Smooth muscle cell (in vitro differentiated cells): Measurements from ENCODE around the gene OGDH. TPM values are rescaled to one million over a fixed set of nuclear protein-coding genes. Genes with fewer than 3 reads are reported as not detected.

ENCODE experiments used
- DNase-seq: peaks from one replicate; lab custom pipeline; 2025; ENCODE audit not compliant: unreplicated experiment; lab: John Stamatoyannopoulos, UW
- H2AFZ ChIP-seq: fragments of 200-600 bp; sonication (generic); 2 replicates; pipeline ENCODE4 v1.6.0; 2016; ENCODE audit warnings: antibody characterized with exemption, low read depth, mild to moderate bottlenecking
- H3F3A ChIP-seq: fragments of 200-600 bp; sonication (generic); 2 replicates; pipeline ENCODE4 v1.6.0; 2017; ENCODE audit warnings: antibody characterized with exemption, low read depth
- H3K27ac ChIP-seq: fragments of 200-600 bp; sonication (generic); 2 replicates; pipeline ENCODE4 v1.5.1; 2016; ENCODE audit warnings: low read depth, mild to moderate bottlenecking
- H3K27me3 ChIP-seq: fragments of 200-600 bp; sonication (generic); 2 replicates; pipeline ENCODE4 v1.6.1; 2016; ENCODE audit warnings: low read depth, mild to moderate bottlenecking
- H3K36me3 ChIP-seq: fragments of 200-600 bp; sonication (generic); 2 replicates; pipeline ENCODE4 v1.5.1; 2016; ENCODE audit warnings: low read depth
- H3K4me1 ChIP-seq: fragments of 200-600 bp; sonication (generic); 2 replicates; pipeline ENCODE4 v1.5.1; 2016; ENCODE audit warnings: low read depth
- H3K4me2 ChIP-seq: fragments of 200-600 bp; sonication (generic); 2 replicates; pipeline ENCODE4 v1.6.0; 2016; ENCODE audit warnings: mild to moderate bottlenecking
- H3K4me3 ChIP-seq: fragments of 200-600 bp; sonication (generic); 2 replicates; pipeline ENCODE4 v1.5.1; 2016; ENCODE audit warnings: mild to moderate bottlenecking
- H3K79me2 ChIP-seq: fragments of 200-600 bp; sonication (generic); 2 replicates; pipeline ENCODE4 v1.6.0; 2016; ENCODE audit warnings: low read depth, mild to moderate bottlenecking
- H3K9ac ChIP-seq: fragments of 200-600 bp; sonication (generic); 2 replicates; pipeline ENCODE4 v1.6.0; 2016; ENCODE audit warnings: low read depth
- H3K9me3 ChIP-seq: fragments of 200-600 bp; sonication (generic); replicated peaks from 2 replicates; pipeline ENCODE4 v1.5.1; 2016; ENCODE audit warnings: low read depth
- H4K20me1 ChIP-seq: fragments of 200-600 bp; sonication (generic); 2 replicates; pipeline ENCODE4 v1.6.0; 2016; ENCODE audit warnings: low read depth
- WGBS: methylation state at CpG from one replicate; pipeline ENCODE4 v1.1.7; 2016; ENCODE audit warnings: low lambda C conversion rate; 5-methylcytosine and 5-hydroxymethylcytosine counted together
- polyA plus RNA-seq: library from polyadenylated mRNA; unstranded; fragments of >200 nt; fragmentation: Nextera tagmentation; extraction: Ambion mirVana; gene quantifications from 2 replicates; pipeline ENCODE4 v1.2.1, GENCODE V29; 2016
- total RNA-seq: library from RNA; depleted of rRNA; stranded (reverse); fragments of >200 nt; gene quantifications from 2 replicates; pipeline ENCODE4 v1.2.3, GENCODE V29; 2014
- TF ChIP-seq, protein P1 (sequence below): fragments of 200-600 bp; sonication (generic); IDR thresholded peaks from 2 replicates; pipeline ENCODE4 v1.5.1; 2017; ENCODE audit warnings: borderline replicate concordance, mild to moderate bottlenecking, antibody characterized with exemption; ENCODE audit not compliant: insufficient read depth, poor library complexity, severe bottlenecking

Gene OGDH
- total and polyA plus RNA-seq, 2 experiments from 2014 or later: 32.6 to 34.2 TPM

DNA sequence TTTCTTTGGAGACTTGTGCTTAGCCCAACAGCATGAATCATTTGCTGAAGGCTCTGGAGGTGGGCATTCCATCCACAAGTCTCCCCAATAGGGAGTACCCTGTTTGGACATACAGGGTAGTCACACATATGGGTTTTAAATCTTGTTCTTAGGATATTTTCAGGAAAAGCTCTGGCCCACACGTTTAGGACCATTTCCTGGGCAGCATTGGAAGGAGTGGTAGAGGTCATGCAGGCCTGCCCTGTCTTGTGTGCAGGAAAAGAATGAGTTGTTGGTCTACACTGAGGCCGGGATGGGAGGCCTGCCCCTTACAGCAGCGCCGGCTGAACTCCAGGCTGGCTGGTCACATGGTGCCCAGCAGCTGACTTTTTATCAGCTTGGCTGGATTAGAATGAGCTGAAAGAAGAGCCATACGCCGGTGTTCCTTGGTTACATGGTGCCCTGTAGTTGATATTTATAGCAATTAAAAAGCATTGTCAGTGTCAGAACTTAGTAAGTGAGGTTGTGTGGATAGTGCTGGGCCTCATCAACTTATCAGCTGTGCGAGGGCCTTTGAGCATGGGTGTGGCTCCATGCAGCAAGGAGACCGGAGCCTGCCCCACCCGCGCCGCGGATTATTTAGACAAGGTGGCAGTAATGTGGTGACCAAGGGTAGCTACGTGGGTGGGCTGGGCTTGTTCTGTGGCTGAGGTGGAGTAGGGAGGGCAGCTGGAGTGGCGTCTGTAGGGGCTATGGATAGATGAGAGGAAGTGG is 28.6 kb downstream of the OGDH start:
- Histone ChIP-seq H3K27me3 (no peaks in the 10 kb centered on the region), H3K4me1 (peaks cover 21% of the 10 kb centered on the region), H3K4me2 (peak overlapping the region; percentile 37), H3K79me2 (no peaks in the 10 kb centered on the region), H4K20me1 (peaks cover 3% of the 10 kb centered on the region), H3K9me3 (no peaks in the 10 kb centered on the region), H3K4me3 (no peak overlapping the region), H3K27ac (peak overlapping the region; percentile 57), H3F3A (peaks cover 17% of the 10 kb centered on the region), H3K9ac (no peak overlapping the region), H2AFZ (no peak overlapping the region), H3K36me3 (no peaks in the 10 kb centered on the region)
- TF ChIP-seq, protein P1, sequence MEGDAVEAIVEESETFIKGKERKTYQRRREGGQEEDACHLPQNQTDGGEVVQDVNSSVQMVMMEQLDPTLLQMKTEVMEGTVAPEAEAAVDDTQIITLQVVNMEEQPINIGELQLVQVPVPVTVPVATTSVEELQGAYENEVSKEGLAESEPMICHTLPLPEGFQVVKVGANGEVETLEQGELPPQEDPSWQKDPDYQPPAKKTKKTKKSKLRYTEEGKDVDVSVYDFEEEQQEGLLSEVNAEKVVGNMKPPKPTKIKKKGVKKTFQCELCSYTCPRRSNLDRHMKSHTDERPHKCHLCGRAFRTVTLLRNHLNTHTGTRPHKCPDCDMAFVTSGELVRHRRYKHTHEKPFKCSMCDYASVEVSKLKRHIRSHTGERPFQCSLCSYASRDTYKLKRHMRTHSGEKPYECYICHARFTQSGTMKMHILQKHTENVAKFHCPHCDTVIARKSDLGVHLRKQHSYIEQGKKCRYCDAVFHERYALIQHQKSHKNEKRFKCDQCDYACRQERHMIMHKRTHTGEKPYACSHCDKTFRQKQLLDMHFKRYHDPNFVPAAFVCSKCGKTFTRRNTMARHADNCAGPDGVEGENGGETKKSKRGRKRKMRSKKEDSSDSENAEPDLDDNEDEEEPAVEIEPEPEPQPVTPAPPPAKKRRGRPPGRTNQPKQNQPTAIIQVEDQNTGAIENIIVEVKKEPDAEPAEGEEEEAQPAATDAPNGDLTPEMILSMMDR: no peak
- DNase-seq: no peak
- WGBS: 53% methylated on average over 14 of the region's 14 CpGs

DNA sequence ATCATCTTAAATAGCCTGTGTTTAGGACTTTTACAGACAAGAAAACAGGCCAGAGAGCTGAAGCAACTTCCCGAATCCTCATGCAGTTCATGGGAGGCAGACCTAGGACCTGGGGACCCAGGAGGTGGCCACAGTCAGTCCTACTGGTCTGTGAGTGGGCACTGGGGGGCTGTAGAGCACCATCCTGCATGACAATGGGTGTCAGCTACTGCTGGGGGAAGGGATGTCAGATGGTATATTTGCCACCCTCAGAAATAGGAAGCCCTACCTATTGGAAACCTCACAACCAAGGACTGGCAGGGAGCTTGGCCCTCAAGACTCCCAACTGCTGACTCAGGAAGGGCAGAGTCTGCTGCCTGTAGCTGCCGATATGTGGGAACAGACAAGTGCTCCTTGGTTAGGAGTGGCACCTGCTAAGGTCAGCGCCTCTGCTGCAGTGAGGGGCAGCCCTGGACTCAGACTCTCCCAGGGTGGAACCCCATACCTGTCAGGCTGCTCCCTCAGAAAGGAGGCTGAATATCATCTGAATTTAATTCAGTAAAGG is 29.7 kb downstream of the OGDH start:
- no peaks in the 10 kb centered on the region for H3K9me3 ChIP-seq
- WGBS: 96% methylated on average over 3 of the region's 3 CpGs
- TF ChIP-seq, protein P1: no peak
- peaks cover 24% of the 10 kb centered on the region for H3F3A ChIP-seq
- H3K4me1 ChIP-seq: peaks cover 28% of the 10 kb centered on the region
- H3K9ac ChIP-seq: no peak overlapping the region
- no peaks in the 10 kb centered on the region for H3K27me3 ChIP-seq
- H3K79me2 ChIP-seq: no peaks in the 10 kb centered on the region
- no peak overlapping the region for H3K27ac ChIP-seq
- no peaks in the 10 kb centered on the region for H4K20me1 ChIP-seq
- H2AFZ ChIP-seq: no peak overlapping the region
- H3K4me2 ChIP-seq: no peak overlapping the region
- H3K36me3 ChIP-seq: no peaks in the 10 kb centered on the region
- DNase-seq: no peak
- H3K4me3 ChIP-seq: no peak overlapping the region

- DNase-seq: no peak
- peaks cover 24% of the 10 kb centered on the region for H3F3A ChIP-seq
- no peaks in the 10 kb centered on the region for H3K9me3 ChIP-seq
Observed at GRCh38 chr7:44636926-44637325, 30.5 kb downstream of the OGDH start.

More at GRCh38 chr7:44636926-44637325, 30.5 kb downstream of the OGDH start:
- Histone ChIP-seq H3K36me3 (no peaks in the 10 kb centered on the region), H2AFZ (no peak overlapping the region), H3K4me2 (no peak overlapping the region), H3K4me3 (no peak overlapping the region), H4K20me1 (no peaks in the 10 kb centered on the region), H3K9ac (no peak overlapping the region), H3K79me2 (no peaks in the 10 kb centered on the region), H3K27ac (peak overlapping the region; percentile 99), H3K27me3 (no peaks in the 10 kb centered on the region), H3K4me1 (peaks cover 28% of the 10 kb centered on the region)
- WGBS: 100% methylated on average over 2 of the region's 2 CpGs
- TF ChIP-seq, protein P1: no peak
